ENCODE results near the gene PRR15.

GRCh38 chr7:29614229-29614628 lies 50.6 kb downstream of the PRR15 start:
- TF ChIP-seq CTCF (IDR thresholded peaks at IDR 0.05; ENCODE audit: low read length) (no peak), EZH2 (IDR thresholded peaks at IDR 0.05; ENCODE audit: borderline replicate concordance, low read length) (no peak)
